Measurements from ENCODE around the gene NBEA.

The NBEA gene

GRCh38 chr13:35485424-35485823 is 543.4 kb downstream of the NBEA start:
- H2AFZ ChIP-seq (ENCODE audit: insufficient read depth, low read length, poor library complexity) = no peak overlapping the region
- H2AK5ac ChIP-seq (ENCODE audit: low read length) = no peak overlapping the region
- no peak overlapping the region for H3K27ac ChIP-seq (ENCODE audit: low read depth, low read length)
- no peaks in the 10 kb centered on the region for H3K27me3 ChIP-seq (ENCODE audit: insufficient read depth, low read length)
- H3K9me3 ChIP-seq (ENCODE audit: insufficient read depth, low read depth, low read length) = no peaks in the 10 kb centered on the region
- no peak overlapping the region for H3K9ac ChIP-seq (ENCODE audit: low read length)
- H2BK5ac ChIP-seq (ENCODE audit: low read depth, low read length, poor library complexity) = no peak overlapping the region
- H4K91ac ChIP-seq (ENCODE audit: low read depth, low read length) = no peak overlapping the region
- H3K23ac ChIP-seq (ENCODE audit: low read length) = no peak overlapping the region
- no peak overlapping the region for H4K12ac ChIP-seq (ENCODE audit: low read depth, low read length)
- no peaks in the 10 kb centered on the region for H3K36me3 ChIP-seq (ENCODE audit: control insufficient read depth in 1 of 2, insufficient read depth in 2 of 2, low read length in 2 of 2)
- no peaks in the 10 kb centered on the region for H3K79me2 ChIP-seq (ENCODE audit: control insufficient read depth, insufficient read depth, low read length, poor library complexity)
- no peaks in the 10 kb centered on the region for H3K4me1 ChIP-seq (ENCODE audit: control insufficient read depth in 1 of 2, insufficient read depth in 2 of 2, low read length in 2 of 2)
- H3K4ac ChIP-seq (ENCODE audit: low read depth, low read length) = no peak overlapping the region
- H2BK120ac ChIP-seq (ENCODE audit: insufficient read depth, low read length, poor library complexity) = no peak overlapping the region
- H3K4me2 ChIP-seq (ENCODE audit: low read length) = no peak overlapping the region
- no peak overlapping the region for H4K8ac ChIP-seq (ENCODE audit: low read depth, low read length)
- no peak for DNase-seq
- no peak overlapping the region for H2BK12ac ChIP-seq (ENCODE audit: low read length)
- H3K14ac ChIP-seq (ENCODE audit: low read length) = no peak overlapping the region
- WGBS (ENCODE audit: extremely low coverage, insufficient coverage, insufficient read length) = no CpG with 5 or more reads among the region's 3 CpGs
- no peak overlapping the region for H3K4me3 ChIP-seq (ENCODE audit: low read depth, low read length)
- no peaks in the 10 kb centered on the region for H3K79me1 ChIP-seq (ENCODE audit: low read length)
- no peak overlapping the region for H3K18ac ChIP-seq (ENCODE audit: low read length)

GRCh38 chr13:35489050-35489449 is 547.0 kb downstream of the NBEA start:
- Histone ChIP-seq H4K91ac (ENCODE audit: low read depth, low read length) (no peak overlapping the region), H3K9me3 (ENCODE audit: insufficient read depth, low read depth, low read length) (no peaks in the 10 kb centered on the region), H3K9ac (ENCODE audit: low read length) (no peak overlapping the region), H2BK5ac (ENCODE audit: low read depth, low read length, poor library complexity) (no peak overlapping the region), H3K18ac (ENCODE audit: low read length) (no peak overlapping the region), H3K79me2 (ENCODE audit: control insufficient read depth, insufficient read depth, low read length, poor library complexity) (no peaks in the 10 kb centered on the region), H3K4ac (ENCODE audit: low read depth, low read length) (no peak overlapping the region), H3K27me3 (ENCODE audit: insufficient read depth, low read length) (no peaks in the 10 kb centered on the region), H3K4me2 (ENCODE audit: low read length) (no peak overlapping the region), H3K36me3 (ENCODE audit: control insufficient read depth in 1 of 2, insufficient read depth in 2 of 2, low read length in 2 of 2) (no peaks in the 10 kb centered on the region), H2AK5ac (ENCODE audit: low read length) (no peak overlapping the region), H3K27ac (ENCODE audit: low read depth, low read length) (no peak overlapping the region), H3K14ac (ENCODE audit: low read length) (no peak overlapping the region), H3K4me3 (ENCODE audit: low read depth, low read length) (no peak overlapping the region), H2BK12ac (ENCODE audit: low read length) (no peak overlapping the region), H3K23ac (ENCODE audit: low read length) (no peak overlapping the region), H2BK120ac (ENCODE audit: insufficient read depth, low read length, poor library complexity) (no peak overlapping the region), H4K8ac (ENCODE audit: low read depth, low read length) (no peak overlapping the region), H3K4me1 (ENCODE audit: control insufficient read depth in 1 of 2, insufficient read depth in 2 of 2, low read length in 2 of 2) (no peaks in the 10 kb centered on the region), H2AFZ (ENCODE audit: insufficient read depth, low read length, poor library complexity) (no peak overlapping the region), H3K79me1 (ENCODE audit: low read length) (no peaks in the 10 kb centered on the region), H4K12ac (ENCODE audit: low read depth, low read length) (no peak overlapping the region)
- no CpG with 5 or more reads among the region's 4 CpGs for WGBS (ENCODE audit: extremely low coverage, insufficient coverage, insufficient read length)
- no peak for DNase-seq

GRCh38 chr13:35496006-35496405 is 553.9 kb downstream of the NBEA start:
- no peaks in the 10 kb centered on the region for H3K79me2 ChIP-seq (ENCODE audit: control insufficient read depth, insufficient read depth, low read length, poor library complexity)
- no peaks in the 10 kb centered on the region for H3K36me3 ChIP-seq (ENCODE audit: control insufficient read depth in 1 of 2, insufficient read depth in 2 of 2, low read length in 2 of 2)
- H4K8ac ChIP-seq (ENCODE audit: low read depth, low read length) = no peak overlapping the region
- H3K14ac ChIP-seq (ENCODE audit: low read length) = no peak overlapping the region
- H2BK12ac ChIP-seq (ENCODE audit: low read length) = no peak overlapping the region
- H3K79me1 ChIP-seq (ENCODE audit: low read length) = no peaks in the 10 kb centered on the region
- no peaks in the 10 kb centered on the region for H3K9me3 ChIP-seq (ENCODE audit: insufficient read depth, low read depth, low read length)
- no peak overlapping the region for H3K9ac ChIP-seq (ENCODE audit: low read length)
- H2BK5ac ChIP-seq (ENCODE audit: low read depth, low read length, poor library complexity) = no peak overlapping the region
- no peak overlapping the region for H3K23ac ChIP-seq (ENCODE audit: low read length)
- no peak overlapping the region for H3K4me3 ChIP-seq (ENCODE audit: low read depth, low read length)
- H3K4me2 ChIP-seq (ENCODE audit: low read length) = no peak overlapping the region
- H3K4ac ChIP-seq (ENCODE audit: low read depth, low read length) = no peak overlapping the region
- no peak overlapping the region for H3K18ac ChIP-seq (ENCODE audit: low read length)
- WGBS (ENCODE audit: extremely low coverage, insufficient coverage, insufficient read length) = no CpG with 5 or more reads among the region's 1 CpG
- no peak overlapping the region for H4K12ac ChIP-seq (ENCODE audit: low read depth, low read length)
- H2AFZ ChIP-seq (ENCODE audit: insufficient read depth, low read length, poor library complexity) = no peak overlapping the region
- H3K27ac ChIP-seq (ENCODE audit: low read depth, low read length) = no peak overlapping the region
- no peak overlapping the region for H2AK5ac ChIP-seq (ENCODE audit: low read length)
- H3K4me1 ChIP-seq (ENCODE audit: control insufficient read depth in 1 of 2, insufficient read depth in 2 of 2, low read length in 2 of 2) = no peaks in the 10 kb centered on the region
- H4K91ac ChIP-seq (ENCODE audit: low read depth, low read length) = no peak overlapping the region
- no peaks in the 10 kb centered on the region for H3K27me3 ChIP-seq (ENCODE audit: insufficient read depth, low read length)
- no peak overlapping the region for H2BK120ac ChIP-seq (ENCODE audit: insufficient read depth, low read length, poor library complexity)
- DNase-seq = no peak

GRCh38 chr13:35496761-35497386 is 554.8 kb downstream of the NBEA start:
- WGBS (ENCODE audit: extremely low coverage, insufficient coverage, insufficient read length) = no CpG with 5 or more reads among the region's 2 CpGs
- Histone ChIP-seq H2AFZ (ENCODE audit: insufficient read depth, low read length, poor library complexity) (no peak overlapping the region), H4K12ac (ENCODE audit: low read depth, low read length) (no peak overlapping the region), H2BK120ac (ENCODE audit: insufficient read depth, low read length, poor library complexity) (no peak overlapping the region), H2BK12ac (ENCODE audit: low read length) (no peak overlapping the region), H2AK5ac (ENCODE audit: low read length) (no peak overlapping the region), H3K27me3 (ENCODE audit: insufficient read depth, low read length) (no peaks in the 10 kb centered on the region), H3K27ac (ENCODE audit: low read depth, low read length) (no peak overlapping the region), H3K4me2 (ENCODE audit: low read length) (no peak overlapping the region), H3K14ac (ENCODE audit: low read length) (no peak overlapping the region), H3K23ac (ENCODE audit: low read length) (no peak overlapping the region), H3K79me1 (ENCODE audit: low read length) (no peaks in the 10 kb centered on the region), H3K36me3 (ENCODE audit: control insufficient read depth in 1 of 2, insufficient read depth in 2 of 2, low read length in 2 of 2) (no peaks in the 10 kb centered on the region), H3K9ac (ENCODE audit: low read length) (no peak overlapping the region), H2BK5ac (ENCODE audit: low read depth, low read length, poor library complexity) (no peak overlapping the region), H3K4ac (ENCODE audit: low read depth, low read length) (no peak overlapping the region), H4K91ac (ENCODE audit: low read depth, low read length) (no peak overlapping the region), H3K4me1 (ENCODE audit: control insufficient read depth in 1 of 2, insufficient read depth in 2 of 2, low read length in 2 of 2) (no peaks in the 10 kb centered on the region), H3K18ac (ENCODE audit: low read length) (no peak overlapping the region), H3K79me2 (ENCODE audit: control insufficient read depth, insufficient read depth, low read length, poor library complexity) (no peaks in the 10 kb centered on the region), H3K4me3 (ENCODE audit: low read depth, low read length) (no peak overlapping the region), H4K8ac (ENCODE audit: low read depth, low read length) (no peak overlapping the region), H3K9me3 (ENCODE audit: insufficient read depth, low read depth, low read length) (no peaks in the 10 kb centered on the region)
- no peak for DNase-seq
